Activated CD8-positive, alpha-beta T cell treated with anti-CD3 and anti-CD28 coated beads for 36 hours (primary cell): Measurements from ENCODE around the gene PIEZO2. TPM values are rescaled to one million over a fixed set of nuclear protein-coding genes. Genes with fewer than 3 reads are reported as not detected.

ENCODE experiments used
- ATAC-seq: fragments of 200-7000 bp; cut with Tn5 transposase; one replicate; pipeline ENCODE4 v1.10.0; 2021; ENCODE audit warnings: mild to moderate bottlenecking, moderate library complexity
- CTCF ChIA-PET: fragments of 350-600 bp; sonication (Branson Sonifier 250); formaldehyde crosslinking; loops from one replicate; lab custom pipeline; 2021; ENCODE audit warnings: antibody characterized with exemption; lab: Charles Lee
- POLR2A ChIA-PET: fragments of 350-600 bp; sonication (Branson Sonifier 250); formaldehyde crosslinking; loops from one replicate; lab custom pipeline; 2021; ENCODE audit warnings: antibody characterized with exemption; lab: Charles Lee
- DNase-seq: peaks from one replicate; pipeline ENCODE4 v3.0.0-alpha.2; 2020
- H3K27ac Mint-ChIP-seq: one replicate; pipeline ENCODE4 v1.8.0; 2021; ENCODE audit warnings: mild to moderate bottlenecking, mixed read lengths
- H3K27me3 Mint-ChIP-seq: one replicate; pipeline ENCODE4 v1.8.0; 2021; ENCODE audit warnings: mixed read lengths
- H3K36me3 Mint-ChIP-seq: one replicate; pipeline ENCODE4 v1.8.0; 2021; ENCODE audit warnings: low read depth, mixed read lengths
- H3K4me1 Mint-ChIP-seq: one replicate; pipeline ENCODE4 v1.8.0; 2021; ENCODE audit warnings: low read depth, mixed read lengths
- H3K4me3 Mint-ChIP-seq: one replicate; pipeline ENCODE4 v1.8.0; 2021; ENCODE audit warnings: mild to moderate bottlenecking, moderate library complexity, mixed read lengths
- H3K9me3 Mint-ChIP-seq: one replicate; pipeline ENCODE4 v1.8.0; 2021; ENCODE audit warnings: mixed read lengths
- intact Hi-C: fragments of 100-400 bp; cut with micrococcal nuclease; formaldehyde crosslinking; loops from one replicate; pipeline ENCODE4 v1.10.0; 2022
- total RNA-seq, 2 experiments: library from RNA; stranded (reverse); gene quantifications; one replicate each; pipeline ENCODE4 v1.2.3, GENCODE V29; 2021
- TF ChIP-seq, protein P1 (sequence below): fragments of 200-600 bp; IDR thresholded peaks from one replicate; pipeline ENCODE4 v1.8.0; 2022; ENCODE audit warnings: antibody characterized with exemption, mild to moderate bottlenecking

The PIEZO2 gene
- total RNA-seq, 2 experiments from 2014 or later = not detected

DNA sequence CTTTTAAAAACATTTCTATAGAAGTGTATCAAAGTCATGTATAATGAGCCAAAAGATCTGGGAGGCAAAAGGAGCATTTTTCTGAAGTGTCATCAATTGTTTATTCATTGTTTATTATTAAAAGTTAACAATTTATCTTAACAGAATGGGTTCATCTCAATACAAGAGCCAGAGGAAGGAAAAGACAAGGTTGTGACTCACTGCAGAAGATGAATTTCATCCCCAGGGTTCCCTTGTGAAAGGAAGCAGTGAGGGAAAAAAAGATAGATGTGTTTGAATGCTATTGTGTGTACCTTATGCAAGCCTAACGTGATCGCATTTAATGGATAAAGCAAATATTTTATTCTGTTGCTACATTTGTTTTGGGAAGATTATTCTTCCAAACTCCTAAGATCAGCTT, 286.3 kb downstream of the PIEZO2 start:
- peaks cover 7% of the 10 kb centered on the region for H3K9me3 Mint-ChIP-seq
- no peaks in the 10 kb centered on the region for H3K4me1 Mint-ChIP-seq
- intact Hi-C loops = no loop called here
- H3K36me3 Mint-ChIP-seq = no peaks in the 10 kb centered on the region
- ATAC-seq = no peak
- no peak for DNase-seq
- ChIA-PET CTCF (interaction anchor here (1.1 kb wide), 1 partner anchor 12 kb away, joined by 3 read pairs; no protein-coding TSS in a partner anchor), POLR2A (no interaction called here)
- TF ChIP-seq, protein P1, sequence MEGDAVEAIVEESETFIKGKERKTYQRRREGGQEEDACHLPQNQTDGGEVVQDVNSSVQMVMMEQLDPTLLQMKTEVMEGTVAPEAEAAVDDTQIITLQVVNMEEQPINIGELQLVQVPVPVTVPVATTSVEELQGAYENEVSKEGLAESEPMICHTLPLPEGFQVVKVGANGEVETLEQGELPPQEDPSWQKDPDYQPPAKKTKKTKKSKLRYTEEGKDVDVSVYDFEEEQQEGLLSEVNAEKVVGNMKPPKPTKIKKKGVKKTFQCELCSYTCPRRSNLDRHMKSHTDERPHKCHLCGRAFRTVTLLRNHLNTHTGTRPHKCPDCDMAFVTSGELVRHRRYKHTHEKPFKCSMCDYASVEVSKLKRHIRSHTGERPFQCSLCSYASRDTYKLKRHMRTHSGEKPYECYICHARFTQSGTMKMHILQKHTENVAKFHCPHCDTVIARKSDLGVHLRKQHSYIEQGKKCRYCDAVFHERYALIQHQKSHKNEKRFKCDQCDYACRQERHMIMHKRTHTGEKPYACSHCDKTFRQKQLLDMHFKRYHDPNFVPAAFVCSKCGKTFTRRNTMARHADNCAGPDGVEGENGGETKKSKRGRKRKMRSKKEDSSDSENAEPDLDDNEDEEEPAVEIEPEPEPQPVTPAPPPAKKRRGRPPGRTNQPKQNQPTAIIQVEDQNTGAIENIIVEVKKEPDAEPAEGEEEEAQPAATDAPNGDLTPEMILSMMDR = no peak
- no peak overlapping the region for H3K27ac Mint-ChIP-seq
- no peaks in the 10 kb centered on the region for H3K27me3 Mint-ChIP-seq
- H3K4me3 Mint-ChIP-seq = no peak overlapping the region

DNA sequence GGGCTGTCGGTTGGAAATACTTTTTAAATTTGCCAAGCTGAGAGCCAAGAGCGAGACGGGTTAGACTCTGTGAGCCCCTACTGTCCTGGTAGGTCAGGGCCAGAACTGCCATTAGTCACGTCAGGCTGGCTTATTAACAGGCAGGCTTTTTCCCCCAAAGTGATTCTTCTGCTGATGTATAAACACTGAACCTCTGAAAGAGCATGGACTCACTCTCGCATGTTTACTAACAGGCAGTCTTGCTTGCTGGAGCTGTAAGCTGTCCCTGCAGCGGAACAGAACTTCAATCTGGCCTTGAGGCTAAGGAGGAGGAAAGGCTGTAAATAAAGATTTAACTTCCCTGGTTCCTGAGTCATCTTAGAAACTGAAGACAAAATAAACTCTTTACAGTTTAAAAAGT, 288.4 kb downstream of the PIEZO2 start:
- POLR2A ChIA-PET = no interaction called here
- Mint-ChIP-seq H3K27me3 (no peaks in the 10 kb centered on the region), H3K4me3 (no peak overlapping the region), H3K27ac (no peak overlapping the region), H3K4me1 (no peaks in the 10 kb centered on the region), H3K9me3 (peaks cover 7% of the 10 kb centered on the region), H3K36me3 (no peaks in the 10 kb centered on the region)
- intact Hi-C loops = no loop called here
- CTCF ChIA-PET = no interaction called here
- TF ChIP-seq, protein P1 = no peak
- DNase-seq = no peak
- no peak for ATAC-seq

DNA sequence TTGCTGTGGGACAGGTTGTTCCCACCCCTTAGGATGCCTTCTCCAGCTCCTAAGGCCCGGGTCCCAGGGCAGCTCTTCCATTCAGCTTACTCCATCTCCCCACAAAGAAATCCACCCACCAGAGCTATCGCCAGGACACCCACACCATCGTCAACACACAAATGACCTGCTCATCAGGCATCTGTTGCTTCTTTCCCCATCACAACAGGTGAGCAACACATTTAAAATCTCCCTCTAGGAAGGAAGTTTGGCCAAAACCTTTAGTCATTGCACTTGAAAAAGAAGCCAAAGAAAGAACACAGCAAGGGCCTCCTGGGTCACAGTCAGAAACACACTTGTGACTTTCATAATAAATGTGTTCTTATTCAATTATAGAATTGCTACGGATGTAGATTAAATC, 289.0 kb downstream of the PIEZO2 start:
- ChIA-PET CTCF (interaction anchor here (1.4 kb wide), 1 partner anchor 18 kb away, joined by 3 read pairs; no protein-coding TSS in a partner anchor), POLR2A (no interaction called here)
- no peak overlapping the region for H3K4me3 Mint-ChIP-seq
- no peaks in the 10 kb centered on the region for H3K4me1 Mint-ChIP-seq
- H3K36me3 Mint-ChIP-seq = no peaks in the 10 kb centered on the region
- ATAC-seq (no peak), DNase-seq (no peak)
- H3K27me3 Mint-ChIP-seq = no peaks in the 10 kb centered on the region
- H3K27ac Mint-ChIP-seq = no peak overlapping the region
- intact Hi-C loops = no loop called here
- peaks cover 7% of the 10 kb centered on the region for H3K9me3 Mint-ChIP-seq
- TF ChIP-seq, protein P1 = no peak

DNA sequence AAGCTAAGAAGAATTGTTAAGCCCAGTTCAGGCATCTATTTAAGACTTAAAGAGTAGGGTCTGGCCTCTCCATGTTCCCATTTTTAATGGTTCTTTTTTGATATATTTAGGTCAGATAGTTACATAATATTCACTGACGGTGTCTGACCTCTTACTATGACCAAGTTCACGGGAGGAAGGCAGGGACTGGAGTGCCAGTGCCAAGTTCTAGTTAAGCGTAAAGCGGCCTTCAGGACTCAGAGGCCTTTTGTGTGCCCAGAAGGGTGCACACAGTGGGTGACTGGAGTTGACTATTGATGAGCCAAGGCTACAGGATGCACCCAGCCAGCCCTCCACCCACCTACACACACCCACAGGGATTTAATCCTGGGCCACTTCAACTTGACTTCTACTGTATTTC, 290.9 kb downstream of the PIEZO2 start:
- ATAC-seq = no peak
- H3K4me1 Mint-ChIP-seq = no peaks in the 10 kb centered on the region
- ChIA-PET CTCF (no interaction called here), POLR2A (no interaction called here)
- no peaks in the 10 kb centered on the region for H3K9me3 Mint-ChIP-seq
- no peak overlapping the region for H3K27ac Mint-ChIP-seq
- H3K36me3 Mint-ChIP-seq = no peaks in the 10 kb centered on the region
- H3K4me3 Mint-ChIP-seq = no peak overlapping the region
- H3K27me3 Mint-ChIP-seq = peaks cover 2% of the 10 kb centered on the region
- DNase-seq = no peak
- TF ChIP-seq, protein P1 = no peak
- intact Hi-C loops = loop anchor here (10.0 kb wide), 1 partner anchor 696 kb away; no protein-coding TSS in a partner anchor

DNA sequence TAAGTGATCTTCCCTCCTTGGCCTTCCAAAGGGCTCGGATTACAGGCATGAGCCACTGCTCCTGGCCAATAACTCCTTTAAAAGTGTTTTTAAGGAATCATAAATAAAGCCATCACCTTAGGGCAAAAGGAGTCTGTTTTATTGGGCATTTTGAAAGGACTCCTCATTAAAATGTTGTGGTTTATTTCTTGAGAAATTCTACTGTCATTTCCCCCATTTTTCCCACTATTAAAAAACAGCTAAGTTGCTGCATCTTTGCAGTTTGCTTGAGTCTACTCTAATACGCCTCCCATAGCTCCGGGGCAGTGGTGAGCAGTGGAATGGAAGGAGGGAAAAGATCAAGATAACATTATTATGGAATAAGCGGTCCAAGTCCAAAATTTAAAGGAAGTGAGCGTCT, 293.2 kb downstream of the PIEZO2 start:
- no peak overlapping the region for H3K27ac Mint-ChIP-seq
- no peaks in the 10 kb centered on the region for H3K36me3 Mint-ChIP-seq
- H3K27me3 Mint-ChIP-seq = peaks cover 3% of the 10 kb centered on the region
- H3K4me3 Mint-ChIP-seq = no peak overlapping the region
- intact Hi-C loops = loop anchor here (10.0 kb wide), 1 partner anchor 699 kb away; no protein-coding TSS in a partner anchor
- POLR2A ChIA-PET = no interaction called here
- no peak for ATAC-seq
- H3K9me3 Mint-ChIP-seq = no peaks in the 10 kb centered on the region
- no peaks in the 10 kb centered on the region for H3K4me1 Mint-ChIP-seq
- CTCF ChIA-PET = no interaction called here
- DNase-seq = no peak
- TF ChIP-seq, protein P1 = no peak
